ENCODE data around the gene FKBP10.
"Not testable (repeated sequence)": the region's sequence is repeated elsewhere in the genome, so short reads cannot be mapped to it uniquely, and the experiment has no call there.

FKBP10 gene

GRCh38 chr17:41810659-41811548, 1.9 kb upstream of the FKBP10 start:
- DNase-seq (ENCODE audit: low read depth), result no peak

- DNase-seq (ENCODE audit: low read depth), result peak; percentile 60
These were observed 1.0 kb upstream of the FKBP10 start, which contains the start of gene P3H4 for GRCh38 chr17:41811549-41812380. P3H4 (minus strand) TSS chr17:41811949; CDS start chr17:41811915, 34 bp downstream.

- DNase-seq (ENCODE audit: low read depth), result no peak
These were observed 412 bp downstream of the FKBP10 start for GRCh38 chr17:41813152-41813680.

- no peak for DNase-seq (ENCODE audit: low read depth)
These were observed 908 bp downstream of the FKBP10 start for GRCh38 chr17:41813699-41814124.

GRCh38 chr17:41814195-41814594, 1.4 kb downstream of the FKBP10 start:
- no peak for DNase-seq (ENCODE audit: low read depth)

GRCh38 chr17:41816637-41817320, 4.0 kb downstream of the FKBP10 start:
- DNase-seq (ENCODE audit: low read depth), result no peak

GRCh38 chr17:41818024-41818423, 5.2 kb downstream of the FKBP10 start:
- no peak for DNase-seq (ENCODE audit: low read depth)

- no peak for DNase-seq (ENCODE audit: low read depth)
These were observed 9.0 kb downstream of the FKBP10 start for GRCh38 chr17:41821776-41822175.

- no peak for DNase-seq (ENCODE audit: low read depth)
These were observed 9.7 kb downstream of the FKBP10 start for GRCh38 chr17:41822216-41823140.

- DNase-seq (ENCODE audit: low read depth), result no peak
These were observed 10.3 kb downstream of the FKBP10 start for GRCh38 chr17:41823141-41823524.

GRCh38 chr17:41823580-41823979, 10.8 kb downstream of the FKBP10 start:
- DNase-seq (ENCODE audit: low read depth), result no peak

GRCh38 chr17:41824086-41824485, 11.3 kb downstream of the FKBP10 start:
- no peak for DNase-seq (ENCODE audit: low read depth)

- DNase-seq (ENCODE audit: low read depth), result no peak
These were observed 12.5 kb downstream of the FKBP10 start for GRCh38 chr17:41825175-41825845.

GRCh38 chr17:41829961-41830360, 17.2 kb downstream of the FKBP10 start:
- DNase-seq (ENCODE audit: low read depth), result not testable (repeated sequence)

- no peak for DNase-seq (ENCODE audit: low read depth)
These were observed 22.5 kb downstream of the FKBP10 start for GRCh38 chr17:41835214-41835799.

- peak; percentile 42 for DNase-seq (ENCODE audit: low read depth)
These were observed 23.2 kb downstream of the FKBP10 start, which contains the start of gene NT5C3B for GRCh38 chr17:41835800-41836549. NT5C3B (minus strand) TSS chr17:41836232; CDS start chr17:41836193, 39 bp downstream.

GRCh38 chr17:41836550-41837196, 23.9 kb downstream of the FKBP10 start:
- DNase-seq (ENCODE audit: low read depth), result no peak

- DNase-seq (ENCODE audit: low read depth), result no peak
These were observed 25.1 kb downstream of the FKBP10 start, which contains the start of gene KLHL10 for GRCh38 chr17:41837761-41838538. KLHL10 (plus strand) TSS chr17:41837825; CDS start chr17:41837933, 108 bp downstream.
